Esophagus squamous epithelium (tissue), 4 donors: ENCODE data around the gene ZNF469.

Source experiments
- CTCF ChIP-seq, 6 experiments: fragments of 450-650 bp in 4 of 6; fragments of 200-600 bp in 2 of 6; sonication (generic) in 2 of 6; IDR thresholded peaks; one replicate each; pipeline ENCODE4 v1.5.1; 2016 to 2019; ENCODE audit warnings: antibody characterized with exemption in 6 of 6, mild to moderate bottlenecking in 4 of 6, moderate library complexity in 4 of 6
- POLR2A ChIP-seq, 4 donors: fragments of 450-650 bp; IDR thresholded peaks; one replicate each; pipeline ENCODE4 v1.6.1; 2017; ENCODE audit warnings: antibody characterized with exemption in 4 of 4, mild to moderate bottlenecking in 4 of 4, moderate library complexity in 3 of 4

- no peak for TF ChIP-seq CTCF (IDR thresholded peaks at IDR 0.05)
- no peak for TF ChIP-seq POLR2A (IDR thresholded peaks at IDR 0.05)
Observed at GRCh38 chr16:88341551-88342290, 41.0 kb upstream of the ZNF469 start.
